Small intestine (tissue), 7 donors: ENCODE measurements around the gene ETV5. TPM values are rescaled to one million over a fixed set of nuclear protein-coding genes. Genes with fewer than 3 reads are reported as not detected.
A peak's percentile ranks its signal among the peaks of the same experiment; 100 is the strongest.

Source experiments
- DNase-seq, 2 donors: peaks; one replicate each; pipeline versions ENCODE4 v3.0.0 to v3.0.0-alpha.2; 2013
- FAIRE-seq: peaks from 2 replicates; lab custom pipeline; 2012; peaks lifted over from hg19 to GRCh38; lab: Jason Lieb, UNC
- H3K27ac ChIP-seq, 3 donors: one replicate each; pipeline ENCODE4 v1.5.1; 2013; ENCODE audit warnings: low read length in 2 of 3, mild to moderate bottlenecking in 2 of 3, control low read depth in 1 of 3, inconsistent platforms in 1 of 3, low read depth in 1 of 3, moderate library complexity in 1 of 3
- H3K27me3 ChIP-seq, 3 donors: one replicate each; pipeline ENCODE4 v1.6.1; 2013; ENCODE audit warnings: low read length in 3 of 3, inconsistent platforms in 1 of 3; ENCODE audit not compliant: control insufficient read depth in 3 of 3, insufficient read depth in 3 of 3
- H3K36me3 ChIP-seq, 3 donors: one replicate each; pipeline ENCODE4 v1.6.1; 2013; ENCODE audit warnings: low read length in 3 of 3, inconsistent platforms in 1 of 3, low read depth in 1 of 3, mild to moderate bottlenecking in 1 of 3, moderate library complexity in 1 of 3; ENCODE audit not compliant: control insufficient read depth in 3 of 3, insufficient read depth in 2 of 3
- H3K4me1 ChIP-seq, 3 donors: one replicate each; pipeline ENCODE4 v1.6.1; 2013; ENCODE audit warnings: low read length in 2 of 3, inconsistent platforms in 1 of 3, low read depth in 1 of 3, mild to moderate bottlenecking in 1 of 3, moderate library complexity in 1 of 3; ENCODE audit not compliant: control insufficient read depth in 3 of 3, insufficient read depth in 2 of 3
- H3K4me3 ChIP-seq, 3 donors: one replicate each; pipeline ENCODE4 v1.5.1; 2013; ENCODE audit warnings: low read length in 3 of 3, control low read depth in 1 of 3, inconsistent platforms in 1 of 3, low read depth in 1 of 3, mild to moderate bottlenecking in 1 of 3, moderate library complexity in 1 of 3
- H3K9me3 ChIP-seq, 2 donors: one replicate each; pipeline ENCODE4 v1.6.1; 2013; ENCODE audit warnings: low read depth in 1 of 2, low read length in 1 of 2; ENCODE audit not compliant: control insufficient read depth in 2 of 2, insufficient read depth in 1 of 2
- WGBS, 3 donors: extraction: QIAGEN DNeasy Blood & Tissue Kit; methylation state at CpG; one replicate each; pipeline ENCODE4 v1.1.7; 2013; 5-methylcytosine and 5-hydroxymethylcytosine counted together
- polyA plus RNA-seq, 4 donors: library from polyadenylated mRNA; stranded (reverse) in 3 of 4; unstranded in 1 of 4; fragments of 200-250 nt in 3 of 4; fragments of 120-200 nt in 1 of 4; gene quantifications; one replicate each; pipeline versions ENCODE4 v1.2.1 to v1.2.3, GENCODE V29; 2013
- donor health status: healthy with polysubstance abuse.
- donor health status: control.
- donor health status: control.
- donor health status: Bipolar disorder and iron deficiency.
- donor health status: healthy.

ETV5 gene
- polyA plus RNA-seq, 4 donors, result 0.45 to 4.4 (median 3.3) TPM

GRCh38 chr3:186059192-186059591, 49.7 kb downstream of the ETV5 start:
- H3K36me3 ChIP-seq, result no peaks in the 10 kb centered on the region
- no peaks in the 10 kb centered on the region for H3K9me3 ChIP-seq
- H3K27ac ChIP-seq, result no peak overlapping the region
- no peaks in the 10 kb centered on the region for H3K27me3 ChIP-seq
- 87 to 92% (median 89%) methylated on average over 6 of the region's 6 CpGs for WGBS, 3 donors
- DNase-seq (no peak), FAIRE-seq (no peak)
- peaks cover 0 to 3% (median 0%) of the 10 kb centered on the region in 3 donors for H3K4me1 ChIP-seq
- no peak overlapping the region for H3K4me3 ChIP-seq

- FAIRE-seq (no peak), DNase-seq (no peak)
- H3K4me1 ChIP-seq, result peaks cover 0 to 3% (median 0%) of the 10 kb centered on the region in 3 donors
- H3K36me3 ChIP-seq, result no peaks in the 10 kb centered on the region
- H3K4me3 ChIP-seq, result no peak overlapping the region
- H3K27me3 ChIP-seq, result no peaks in the 10 kb centered on the region
- H3K9me3 ChIP-seq, result no peaks in the 10 kb centered on the region
- no peak overlapping the region for H3K27ac ChIP-seq
- WGBS, 3 donors, result 89 to 93% (median 89%) methylated on average over 6 of the region's 6 CpGs
Measured at GRCh38 chr3:186058225-186058624, 50.7 kb downstream of the ETV5 start.

DNA sequence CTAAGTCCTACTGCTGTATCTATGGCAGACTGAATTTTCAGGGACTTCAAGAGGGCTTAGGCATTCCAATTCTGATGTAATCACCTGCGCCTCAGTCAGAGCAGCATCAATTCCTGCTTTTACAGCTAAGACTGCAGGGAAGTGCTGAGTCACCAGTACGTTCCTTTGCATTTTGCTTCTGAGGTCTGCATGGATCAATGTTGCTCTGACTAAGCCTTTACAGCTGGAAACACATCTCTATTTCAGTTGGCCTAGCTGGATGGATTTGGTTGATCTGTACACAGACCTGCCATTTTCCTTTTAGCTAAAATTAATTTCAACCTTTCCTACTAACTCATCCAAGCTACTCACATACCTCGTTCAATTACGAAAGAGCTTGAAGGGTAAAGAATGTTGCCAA, 51.3 kb downstream of the ETV5 start:
- Histone ChIP-seq H3K27me3 (no peaks in the 10 kb centered on the region), H3K4me3 (no peak overlapping the region), H3K27ac (no peak overlapping the region), H3K4me1 (peaks cover 0 to 3% (median 0%) of the 10 kb centered on the region in 3 donors), H3K9me3 (no peaks in the 10 kb centered on the region), H3K36me3 (no peaks in the 10 kb centered on the region)
- FAIRE-seq, result no peak
- no peak for DNase-seq
- WGBS, 3 donors, result 89 to 94% (median 91%) methylated on average over 4 of the region's 4 CpGs

GRCh38 chr3:186054792-186055352, 54.0 kb downstream of the ETV5 start:
- H3K27me3 ChIP-seq, result no peaks in the 10 kb centered on the region
- FAIRE-seq (no peak), DNase-seq (peak; percentile 51 to 64)
- H3K9me3 ChIP-seq, result no peaks in the 10 kb centered on the region
- peak overlapping the region in 2 of 3 donors; percentile 46 to 73 for H3K27ac ChIP-seq
- H3K36me3 ChIP-seq, result peaks cover 0 to 3% (median 0%) of the 10 kb centered on the region in 3 donors
- 27 to 66% (median 35%) methylated on average over 8 of the region's 8 CpGs for WGBS, 3 donors
- no peak overlapping the region for H3K4me3 ChIP-seq
- peaks cover 0 to 3% (median 0%) of the 10 kb centered on the region in 3 donors for H3K4me1 ChIP-seq

- WGBS, 3 donors, result 62 to 78% (median 72%) methylated on average over 12 of the region's 12 CpGs
Measured at GRCh38 chr3:186053954-186054791, 54.7 kb downstream of the ETV5 start.

GRCh38 chr3:186052096-186052840, 56.6 kb downstream of the ETV5 start:
- H3K36me3 ChIP-seq, result peaks cover 0 to 6% (median 0%) of the 10 kb centered on the region in 3 donors
- no peak for FAIRE-seq

More at GRCh38 chr3:186053954-186054791, 54.7 kb downstream of the ETV5 start:
- Histone ChIP-seq H3K27ac (peak overlapping the region in 2 of 3 donors; percentile 46 to 73), H3K27me3 (no peaks in the 10 kb centered on the region), H3K36me3 (peaks cover 0 to 3% (median 0%) of the 10 kb centered on the region in 3 donors), H3K4me3 (no peak overlapping the region), H3K9me3 (no peaks in the 10 kb centered on the region), H3K4me1 (peaks cover 0 to 3% (median 0%) of the 10 kb centered on the region in 3 donors)
- no peak for FAIRE-seq
- DNase-seq, result no peak

DNA sequence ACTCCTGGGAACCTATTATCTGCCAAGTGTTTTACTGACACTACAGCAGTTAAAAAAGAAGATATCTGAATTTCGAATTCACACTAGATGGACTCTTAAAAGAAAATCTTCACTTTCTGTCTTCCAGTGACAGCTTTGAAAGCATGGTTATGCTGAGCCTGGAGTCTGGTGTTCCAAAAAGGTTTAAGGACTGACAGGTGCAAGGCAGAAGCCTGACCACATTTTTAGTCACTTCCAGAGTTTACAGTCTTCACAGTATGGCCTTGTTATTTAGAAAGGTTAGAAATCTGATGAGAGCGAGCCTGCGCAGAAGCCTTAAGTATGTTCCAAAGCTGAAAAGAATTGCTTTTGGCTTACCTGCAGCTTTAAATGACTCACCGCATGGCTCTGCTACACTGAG, 59.9 kb downstream of the ETV5 start:
- Histone ChIP-seq H3K9me3 (no peaks in the 10 kb centered on the region), H3K4me3 (no peak overlapping the region), H3K36me3 (peaks cover 0 to 6% (median 0%) of the 10 kb centered on the region in 3 donors), H3K4me1 (no peaks in the 10 kb centered on the region), H3K27me3 (no peaks in the 10 kb centered on the region), H3K27ac (no peak overlapping the region)
- FAIRE-seq (no peak), DNase-seq (no peak)
- WGBS, 3 donors, result 93 to 95% (median 95%) methylated on average over 4 of the region's 4 CpGs

More at GRCh38 chr3:186052096-186052840, 56.6 kb downstream of the ETV5 start:
- Histone ChIP-seq H3K4me1 (peaks cover 0 to 3% (median 0%) of the 10 kb centered on the region in 3 donors), H3K9me3 (no peaks in the 10 kb centered on the region), H3K4me3 (no peak overlapping the region), H3K27me3 (no peaks in the 10 kb centered on the region), H3K27ac (no peak overlapping the region)
- no peak for DNase-seq
- 86 to 89% (median 88%) methylated on average over 7 of the region's 7 CpGs for WGBS, 3 donors

DNA sequence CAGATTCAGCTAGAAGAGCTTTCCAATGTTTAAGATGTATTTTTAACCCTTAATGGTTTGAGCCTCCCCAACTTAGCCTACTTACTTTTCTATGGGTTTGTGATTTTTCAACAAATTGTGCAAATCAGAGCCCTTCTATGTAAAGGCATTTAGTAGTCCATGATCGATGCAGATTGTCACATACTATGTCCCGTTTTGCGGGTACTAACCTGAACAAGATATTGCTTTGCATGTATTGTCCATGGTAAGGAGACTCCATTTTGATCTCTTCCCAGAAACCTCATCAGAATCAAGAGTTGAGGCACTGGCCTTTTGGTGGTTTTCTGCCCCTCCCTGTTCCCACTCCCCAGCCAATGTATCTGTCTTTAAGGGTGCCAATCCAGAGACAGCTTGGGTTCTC, 60.8 kb downstream of the ETV5 start:
- no peak overlapping the region for H3K27ac ChIP-seq
- no peak for FAIRE-seq

More for the DNA sequence above, 60.8 kb downstream of the ETV5 start:
- WGBS, 3 donors, result 95 to 97% (median 96%) methylated on average over 3 of the region's 3 CpGs
- Histone ChIP-seq H3K9me3 (no peaks in the 10 kb centered on the region), H3K36me3 (peaks cover 0 to 6% (median 0%) of the 10 kb centered on the region in 3 donors), H3K27me3 (no peaks in the 10 kb centered on the region), H3K4me3 (no peak overlapping the region), H3K4me1 (no peaks in the 10 kb centered on the region)
- DNase-seq, result no peak
